ENCODE results near the gene VSIG10. TPM values are rescaled to one million over a fixed set of nuclear protein-coding genes. Genes with fewer than 3 reads are reported as not detected.

VSIG10 gene
- total RNA-seq, 1 donor from 2014 or later: 33.8 TPM

- Mint-ChIP-seq H3K9me3 (ENCODE audit: low read depth) (no peaks in the 10 kb centered on the region), H3K4me3 (ENCODE audit: low read depth) (no peak overlapping the region), H3K4me1 (ENCODE audit: low read depth) (peaks cover 2% of the 10 kb centered on the region), H3K27me3 (no peaks in the 10 kb centered on the region), H3K27ac (peak overlapping the region; percentile 33), H3K36me3 (ENCODE audit: insufficient read depth) (peaks cover 14% of the 10 kb centered on the region)
- no peak for DNase-seq (ENCODE audit: low spot score, unreplicated experiment)
- no peak for TF ChIP-seq CTCF (IDR thresholded peaks at IDR 0.05; ENCODE audit: unreplicated experiment)
Measured at GRCh38 chr12:118050972-118051910, 52.6 kb downstream of the VSIG10 start.

GRCh38 chr12:118046430-118046829, 57.4 kb downstream of the VSIG10 start:
- TF ChIP-seq CTCF (IDR thresholded peaks at IDR 0.05; ENCODE audit: unreplicated experiment): no peak

DNA sequence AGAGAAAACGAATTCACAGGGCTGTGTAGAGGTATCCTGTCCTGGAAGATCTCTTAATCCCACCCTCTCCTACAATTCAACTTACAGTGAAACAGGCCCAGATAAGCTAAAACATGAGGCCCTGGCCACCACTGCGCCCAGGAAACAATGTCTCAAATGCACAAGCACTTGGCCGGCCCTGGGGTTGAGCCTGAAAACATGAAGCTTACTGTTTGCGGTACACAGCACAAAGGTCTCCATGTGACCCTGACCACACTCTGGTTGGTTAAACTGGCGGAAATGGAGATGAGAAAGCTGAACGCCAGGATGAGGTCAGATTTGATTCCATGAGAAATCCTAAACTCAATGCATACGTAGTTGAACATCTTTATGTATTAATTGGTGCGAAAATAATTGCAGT, 59.2 kb downstream of the VSIG10 start:
- TF ChIP-seq CTCF (IDR thresholded peaks at IDR 0.05; ENCODE audit: unreplicated experiment): no peak
- Mint-ChIP-seq H3K27me3 (no peaks in the 10 kb centered on the region), H3K4me3 (ENCODE audit: low read depth) (no peak overlapping the region), H3K9me3 (ENCODE audit: low read depth) (peaks cover 3% of the 10 kb centered on the region), H3K27ac (no peak overlapping the region), H3K4me1 (ENCODE audit: low read depth) (no peaks in the 10 kb centered on the region), H3K36me3 (ENCODE audit: insufficient read depth) (peaks cover 38% of the 10 kb centered on the region)
- no peak for DNase-seq (ENCODE audit: low spot score, unreplicated experiment)

More at GRCh38 chr12:118046430-118046829, 57.4 kb downstream of the VSIG10 start:
- H3K4me1 Mint-ChIP-seq (ENCODE audit: low read depth): no peaks in the 10 kb centered on the region
- no peak overlapping the region for H3K4me3 Mint-ChIP-seq (ENCODE audit: low read depth)
- no peak overlapping the region for H3K27ac Mint-ChIP-seq
- H3K27me3 Mint-ChIP-seq: no peaks in the 10 kb centered on the region
- no peak for DNase-seq (ENCODE audit: low spot score, unreplicated experiment)
- no peaks in the 10 kb centered on the region for H3K9me3 Mint-ChIP-seq (ENCODE audit: low read depth)
- H3K36me3 Mint-ChIP-seq (ENCODE audit: insufficient read depth): peaks cover 38% of the 10 kb centered on the region

DNA sequence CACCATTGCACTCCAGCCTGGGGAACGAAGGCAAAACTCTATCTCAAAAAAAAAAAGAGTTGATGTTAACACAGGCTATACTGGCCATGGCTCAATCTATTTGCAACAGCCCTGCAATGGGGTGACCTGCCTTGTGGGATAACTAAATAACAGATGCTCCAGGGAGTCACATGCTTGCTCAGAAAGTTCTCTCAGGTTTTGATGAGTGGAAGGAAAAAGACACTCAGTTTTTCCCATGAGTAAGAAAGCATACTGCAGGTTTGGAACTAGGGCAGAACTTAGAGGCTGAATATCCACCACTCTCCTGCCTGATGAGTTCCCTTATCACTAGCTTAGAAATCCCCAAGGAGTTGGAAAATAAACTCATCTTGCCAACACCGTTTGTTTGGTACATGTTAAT, 59.7 kb downstream of the VSIG10 start:
- H3K9me3 Mint-ChIP-seq (ENCODE audit: low read depth): peaks cover 3% of the 10 kb centered on the region
- no peaks in the 10 kb centered on the region for H3K4me1 Mint-ChIP-seq (ENCODE audit: low read depth)
- TF ChIP-seq CTCF (IDR thresholded peaks at IDR 0.05; ENCODE audit: unreplicated experiment): no peak
- H3K4me3 Mint-ChIP-seq (ENCODE audit: low read depth): no peak overlapping the region
- H3K27me3 Mint-ChIP-seq: no peaks in the 10 kb centered on the region
- no peak overlapping the region for H3K27ac Mint-ChIP-seq
- no peak for DNase-seq (ENCODE audit: low spot score, unreplicated experiment)
- H3K36me3 Mint-ChIP-seq (ENCODE audit: insufficient read depth): peaks cover 37% of the 10 kb centered on the region

DNA sequence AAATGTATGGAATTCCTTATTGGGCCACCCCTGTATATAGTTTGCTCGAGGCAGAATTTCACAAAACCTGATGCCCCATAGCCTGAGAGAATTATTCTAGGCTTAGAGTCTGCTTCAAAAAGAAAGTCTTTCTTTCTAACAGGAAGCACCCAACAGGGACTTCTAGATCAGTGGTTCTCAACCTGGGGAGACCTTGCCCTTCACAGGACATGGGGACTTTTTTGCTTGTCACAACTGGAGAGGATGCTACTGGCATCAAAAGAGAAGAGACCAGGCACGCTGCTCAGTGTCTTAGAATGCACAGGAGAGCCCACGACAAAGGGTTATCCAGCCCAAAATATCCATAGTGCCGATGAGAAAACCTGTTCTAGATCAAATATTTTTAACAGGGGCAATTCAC, 61.7 kb downstream of the VSIG10 start:
- TF ChIP-seq CTCF (IDR thresholded peaks at IDR 0.05; ENCODE audit: unreplicated experiment): no peak
- Mint-ChIP-seq H3K4me1 (ENCODE audit: low read depth) (peaks cover 6% of the 10 kb centered on the region), H3K27me3 (no peaks in the 10 kb centered on the region), H3K36me3 (ENCODE audit: insufficient read depth) (peaks cover 42% of the 10 kb centered on the region), H3K27ac (no peak overlapping the region), H3K4me3 (ENCODE audit: low read depth) (no peak overlapping the region), H3K9me3 (ENCODE audit: low read depth) (peaks cover 3% of the 10 kb centered on the region)
- DNase-seq (ENCODE audit: low spot score, unreplicated experiment): no peak

Measured in progenitor cell of endocrine pancreas (in vitro differentiated cells).